ENCODE results near the gene FANCL. TPM values are rescaled to one million over a fixed set of nuclear protein-coding genes. Genes with fewer than 3 reads are reported as not detected.

The FANCL gene
- total RNA-seq, result 9.2 and 16.6 TPM in 2 replicates

DNA sequence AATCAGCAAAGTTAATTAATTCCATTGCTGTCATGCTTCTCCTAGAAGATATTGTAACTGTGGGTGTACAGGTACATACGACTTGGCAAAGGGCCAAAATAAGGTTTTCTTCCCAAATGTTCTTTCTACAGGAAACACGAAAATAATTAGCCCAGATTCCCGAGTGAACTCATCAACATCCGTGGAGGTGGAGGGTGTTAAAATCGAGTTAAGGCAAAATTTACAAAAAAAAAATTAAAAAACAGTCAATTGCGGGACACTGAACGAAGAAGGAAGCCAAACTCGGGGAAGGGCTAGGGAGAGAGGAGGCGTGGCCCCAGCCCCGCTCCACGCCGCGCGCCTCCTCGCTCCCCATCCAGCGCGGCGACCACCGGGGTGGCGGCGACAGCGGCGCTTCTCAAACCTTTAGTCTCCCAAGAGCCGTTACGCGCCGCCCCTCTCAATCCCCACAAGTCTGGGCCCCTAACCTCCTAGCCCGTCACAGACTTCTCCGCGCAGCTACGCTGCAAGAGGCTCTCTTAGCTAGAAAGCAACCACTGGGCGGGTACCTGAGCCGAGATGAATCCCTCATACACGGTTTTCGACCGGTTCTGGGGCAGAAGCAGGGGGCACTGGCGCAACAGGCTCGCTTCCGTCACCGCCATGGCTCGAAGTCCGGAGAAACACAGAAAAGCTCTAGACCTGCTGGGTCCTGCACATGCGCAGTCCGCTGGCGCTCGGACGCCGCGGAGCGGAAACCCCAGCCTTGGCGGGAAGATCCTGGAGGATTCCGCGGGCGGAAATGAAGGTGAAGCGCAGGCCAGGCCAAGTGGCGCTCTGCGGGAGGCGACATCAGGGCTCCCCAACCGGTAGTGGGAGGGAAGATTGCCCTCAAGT, at the start of gene FANCL:
Gene FANCL, minus strand, starts transcription at position 656 of the 876 bp plus-strand sequence. Its CDS starts 12 bp downstream, at position 644.

Other genes with a start within 250 kb of the FANCL start
- gene VRK2, start 194.5 kb downstream of the FANCL start, total RNA-seq, result 15.5 and 35.9 TPM in 2 replicates